ENCODE data around the gene DBF4B.

Gene DBF4B

DNA sequence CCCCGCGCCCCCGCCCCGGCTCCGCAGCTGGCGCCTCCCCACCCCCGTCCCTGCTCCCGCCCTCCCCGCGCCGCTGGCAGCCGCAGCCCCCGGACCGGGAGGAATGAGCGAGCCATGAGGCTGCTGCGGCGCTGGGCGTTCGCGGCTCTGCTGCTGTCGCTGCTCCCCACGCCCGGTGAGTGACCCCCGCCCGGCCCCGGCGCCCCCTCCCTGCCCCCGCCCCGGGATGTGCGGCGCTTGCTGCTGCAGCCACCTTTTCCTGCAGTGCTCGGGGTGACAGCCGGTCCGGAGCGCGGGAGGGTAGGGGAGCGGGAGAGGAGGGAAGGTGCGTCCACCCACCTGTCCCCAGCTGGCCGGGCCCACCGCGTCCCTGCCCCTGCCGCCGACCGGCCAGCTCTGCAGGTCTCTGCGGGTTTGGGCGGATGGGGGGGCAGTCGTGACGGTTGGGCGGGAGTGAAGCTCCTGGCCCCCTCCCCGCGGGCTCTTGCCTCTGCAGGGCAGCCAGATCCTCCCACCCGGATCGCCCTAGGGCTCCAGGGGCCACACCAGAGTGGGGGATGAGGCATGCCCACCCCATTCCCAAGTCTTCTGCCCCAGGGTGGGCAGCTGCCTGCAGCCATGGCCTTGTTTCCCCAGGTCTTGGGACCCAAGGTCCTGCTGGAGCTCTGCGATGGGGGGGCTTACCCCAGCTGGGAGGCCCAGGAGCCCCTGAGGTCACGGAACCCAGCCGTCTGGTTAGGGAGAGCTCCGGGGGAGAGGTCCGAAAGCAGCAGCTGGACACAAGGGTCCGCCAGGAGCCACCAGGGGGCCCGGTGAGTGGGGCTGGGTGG is 50.8 kb downstream of the DBF4B start:
- DNase-seq (ENCODE audit: insufficient read length, low spot score) (peak; percentile 53), FAIRE-seq (peak; percentile 28)
- TF ChIP-seq POU2F2 (IDR thresholded peaks at IDR 0.05; ENCODE audit: low read depth, low read length) (no peak), POLR2AphosphoS5 (IDR thresholded peaks at IDR 0.05; ENCODE audit: low read depth, low read length) (no peak), PAX5 (IDR thresholded peaks at IDR 0.05; ENCODE audit: insufficient read depth, low read length, severe bottlenecking) (no peak), SPI1 (IDR thresholded peaks at IDR 0.05; ENCODE audit: low read depth, low read length) (no peak), TAF1 (IDR thresholded peaks at IDR 0.05; ENCODE audit: low read depth, low read length) (no peak), POLR2A (IDR thresholded peaks at IDR 0.05; ENCODE audit: low read depth, low read length) (no peak)

DNA sequence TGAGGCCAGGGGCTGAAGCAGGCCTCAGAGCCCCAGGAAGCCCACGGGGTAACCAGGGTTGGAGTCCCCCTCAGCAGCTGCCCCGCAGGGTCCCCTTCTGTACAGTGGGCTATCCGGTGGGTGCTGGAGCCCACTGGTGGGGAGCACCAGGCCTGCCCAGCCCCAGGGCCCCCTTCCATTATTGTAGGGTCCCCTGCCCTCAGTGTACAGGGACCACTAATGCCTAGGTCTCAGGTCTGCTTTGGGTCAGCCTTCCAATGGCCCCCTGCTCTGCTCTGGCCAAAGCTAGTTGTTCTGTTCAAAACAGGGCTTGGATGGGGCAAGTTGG is 51.4 kb downstream of the DBF4B start:
- no peak for DNase-seq (ENCODE audit: insufficient read length, low spot score)
- no peak for FAIRE-seq
- TF ChIP-seq POLR2AphosphoS5 (IDR thresholded peaks at IDR 0.05; ENCODE audit: low read depth, low read length) (no peak), POU2F2 (IDR thresholded peaks at IDR 0.05; ENCODE audit: low read depth, low read length) (no peak), PAX5 (IDR thresholded peaks at IDR 0.05; ENCODE audit: insufficient read depth, low read length, severe bottlenecking) (no peak), SPI1 (IDR thresholded peaks at IDR 0.05; ENCODE audit: low read depth, low read length) (no peak), POLR2A (IDR thresholded peaks at IDR 0.05; ENCODE audit: low read depth, low read length) (no peak), TAF1 (IDR thresholded peaks at IDR 0.05; ENCODE audit: low read depth, low read length) (no peak)

DNA sequence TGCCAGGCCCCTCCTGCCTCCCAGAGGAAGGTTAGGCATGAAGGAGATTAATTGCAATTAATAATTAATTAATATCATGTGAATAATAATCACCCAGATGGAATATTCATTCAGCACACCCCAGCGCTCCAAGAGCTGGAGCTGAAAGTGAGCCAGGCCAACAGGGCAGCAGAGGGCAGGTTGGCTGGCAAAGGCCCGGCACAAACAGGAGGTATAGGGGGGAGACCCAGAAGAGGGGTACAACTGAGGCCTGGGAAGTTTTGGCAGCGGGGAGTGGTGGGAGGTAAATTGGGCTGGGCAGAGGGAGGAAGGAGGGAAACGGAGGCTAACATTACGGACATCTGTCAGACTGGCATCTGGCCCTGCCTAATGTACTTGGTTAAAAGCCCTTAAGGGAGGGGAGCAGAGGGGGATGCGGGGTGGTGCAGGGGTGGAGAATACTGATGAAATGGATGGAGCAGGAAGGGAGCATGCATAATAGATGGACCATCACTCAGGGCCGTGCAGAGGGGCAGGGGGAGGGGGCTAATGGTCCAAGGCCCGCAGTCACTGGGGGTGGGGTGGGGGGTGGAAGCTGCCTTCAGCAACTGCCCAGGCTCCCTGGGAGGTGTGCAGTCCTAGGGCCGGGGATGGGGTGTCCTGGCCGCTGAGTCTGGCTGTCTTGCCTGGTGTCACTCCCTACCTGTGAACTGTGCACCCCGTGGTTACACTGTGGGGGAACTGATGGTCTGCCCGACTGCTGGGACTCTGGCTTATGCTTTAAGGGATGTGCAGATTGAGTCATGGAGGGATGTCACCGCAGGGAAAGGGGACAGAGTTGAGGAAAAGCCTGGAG is 52.2 kb downstream of the DBF4B start:
- TF ChIP-seq PAX5 (IDR thresholded peaks at IDR 0.05; ENCODE audit: insufficient read depth, low read length, severe bottlenecking) (no peak), POU2F2 (IDR thresholded peaks at IDR 0.05; ENCODE audit: low read depth, low read length) (no peak), SPI1 (IDR thresholded peaks at IDR 0.05; ENCODE audit: low read depth, low read length) (no peak), POLR2AphosphoS5 (IDR thresholded peaks at IDR 0.05; ENCODE audit: low read depth, low read length) (no peak), POLR2A (IDR thresholded peaks at IDR 0.05; ENCODE audit: low read depth, low read length) (no peak), TAF1 (IDR thresholded peaks at IDR 0.05; ENCODE audit: low read depth, low read length) (no peak)
- FAIRE-seq (no peak), DNase-seq (ENCODE audit: insufficient read length, low spot score) (no peak)

DNA sequence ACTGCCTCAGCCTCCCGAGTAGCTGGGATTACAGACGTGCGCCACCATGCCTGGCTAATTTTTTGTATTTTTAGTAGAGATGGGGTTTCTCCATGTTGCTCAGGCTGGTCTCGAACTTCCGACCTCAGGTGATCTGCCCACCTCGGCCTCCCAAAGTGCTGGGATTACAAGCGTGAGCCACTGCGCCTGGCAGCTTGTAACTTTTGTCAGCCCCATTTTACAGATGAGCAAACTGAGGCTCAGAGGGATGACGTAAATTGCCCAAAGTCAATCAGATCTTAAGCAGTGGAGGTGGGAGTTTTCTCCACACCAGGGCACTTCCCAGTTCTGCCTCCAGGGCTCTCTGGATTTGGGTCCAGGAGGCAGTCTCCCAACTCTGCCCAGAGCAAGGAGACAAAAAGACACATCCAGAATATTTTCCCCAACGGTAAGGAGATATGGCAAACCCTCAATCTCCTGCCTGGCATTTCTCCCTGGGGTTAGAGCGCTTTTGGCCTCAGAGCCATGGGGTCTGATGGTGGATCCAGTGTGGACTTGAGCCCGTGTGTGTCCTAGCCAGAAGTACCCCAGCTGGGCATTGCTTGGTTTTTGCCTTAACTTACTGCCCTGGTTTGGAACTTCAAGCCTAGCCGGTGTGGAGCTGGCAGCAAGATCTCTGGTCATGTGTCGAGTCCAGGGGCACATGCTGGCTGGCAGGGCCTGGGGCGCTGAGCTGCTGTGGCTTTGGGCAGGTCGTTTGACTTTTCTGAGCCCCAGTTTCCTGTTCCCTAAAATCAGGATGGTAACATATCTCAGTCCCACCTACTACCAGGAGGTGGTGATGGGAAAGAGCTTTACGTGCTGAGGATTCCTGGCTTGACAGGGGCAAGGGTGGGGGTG is 53.7 kb downstream of the DBF4B start:
- TF ChIP-seq SPI1 (IDR thresholded peaks at IDR 0.05; ENCODE audit: low read depth, low read length) (no peak), POLR2AphosphoS5 (IDR thresholded peaks at IDR 0.05; ENCODE audit: low read depth, low read length) (no peak), TAF1 (IDR thresholded peaks at IDR 0.05; ENCODE audit: low read depth, low read length) (no peak), PAX5 (IDR thresholded peaks at IDR 0.05; ENCODE audit: insufficient read depth, low read length, severe bottlenecking) (no peak), POLR2A (IDR thresholded peaks at IDR 0.05; ENCODE audit: low read depth, low read length) (no peak), POU2F2 (IDR thresholded peaks at IDR 0.05; ENCODE audit: low read depth, low read length) (no peak)
- FAIRE-seq, result no peak
- DNase-seq (ENCODE audit: insufficient read length, low spot score), result no peak

DNA sequence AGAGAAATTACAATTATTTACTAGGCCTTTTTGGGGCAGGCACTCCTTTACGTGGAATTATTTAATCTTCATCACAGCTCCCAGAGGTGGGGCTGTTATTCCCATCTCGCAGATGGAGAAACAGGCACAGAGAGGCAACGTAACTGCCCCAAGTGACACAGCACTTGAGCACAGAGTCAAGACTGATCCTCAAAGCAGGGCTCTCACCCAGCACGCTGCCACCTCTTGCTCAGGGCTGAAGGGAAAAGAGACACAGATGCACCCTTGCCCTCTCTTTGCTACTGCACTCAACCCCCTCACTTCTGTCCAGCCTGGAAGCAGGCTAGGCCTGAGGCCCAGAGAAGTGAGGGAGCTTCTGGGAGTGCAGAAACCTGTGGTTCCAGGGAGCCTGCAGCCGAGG is 54.7 kb downstream of the DBF4B start:
- no peak for DNase-seq (ENCODE audit: insufficient read length, low spot score)
- no peak for FAIRE-seq
- TF ChIP-seq POU2F2 (IDR thresholded peaks at IDR 0.05; ENCODE audit: low read depth, low read length) (no peak), PAX5 (IDR thresholded peaks at IDR 0.05; ENCODE audit: insufficient read depth, low read length, severe bottlenecking) (no peak), SPI1 (IDR thresholded peaks at IDR 0.05; ENCODE audit: low read depth, low read length) (no peak), POLR2AphosphoS5 (IDR thresholded peaks at IDR 0.05; ENCODE audit: low read depth, low read length) (no peak), TAF1 (IDR thresholded peaks at IDR 0.05; ENCODE audit: low read depth, low read length) (no peak), POLR2A (IDR thresholded peaks at IDR 0.05; ENCODE audit: low read depth, low read length) (no peak)

DNA sequence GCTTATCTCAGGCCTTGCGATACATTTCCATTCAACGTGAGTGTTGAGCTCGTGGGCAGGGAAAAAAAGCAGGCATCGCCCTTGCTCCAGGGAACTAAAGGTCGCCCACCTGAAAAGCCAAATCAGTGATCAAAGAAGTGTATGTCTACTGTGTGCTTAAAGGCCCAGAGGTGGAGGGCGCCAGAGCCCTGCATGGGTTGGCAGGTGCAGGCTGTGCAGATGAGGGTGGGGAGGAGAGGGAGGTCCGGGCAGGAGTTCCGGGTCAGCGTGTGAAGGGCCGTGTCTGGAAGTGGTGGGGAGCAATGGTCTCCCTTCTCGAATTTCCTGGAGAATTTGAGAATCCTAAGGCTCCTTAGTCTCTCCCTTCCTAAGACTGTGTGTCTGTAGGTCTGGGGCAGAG is 57.5 kb downstream of the DBF4B start:
- DNase-seq (ENCODE audit: insufficient read length, low spot score) (no peak), FAIRE-seq (no peak)
- TF ChIP-seq POU2F2 (IDR thresholded peaks at IDR 0.05; ENCODE audit: low read depth, low read length) (no peak), TAF1 (IDR thresholded peaks at IDR 0.05; ENCODE audit: low read depth, low read length) (no peak), PAX5 (IDR thresholded peaks at IDR 0.05; ENCODE audit: insufficient read depth, low read length, severe bottlenecking) (no peak), POLR2AphosphoS5 (IDR thresholded peaks at IDR 0.05; ENCODE audit: low read depth, low read length) (no peak), POLR2A (IDR thresholded peaks at IDR 0.05; ENCODE audit: low read depth, low read length) (no peak), SPI1 (IDR thresholded peaks at IDR 0.05; ENCODE audit: low read depth, low read length) (no peak)

DNA sequence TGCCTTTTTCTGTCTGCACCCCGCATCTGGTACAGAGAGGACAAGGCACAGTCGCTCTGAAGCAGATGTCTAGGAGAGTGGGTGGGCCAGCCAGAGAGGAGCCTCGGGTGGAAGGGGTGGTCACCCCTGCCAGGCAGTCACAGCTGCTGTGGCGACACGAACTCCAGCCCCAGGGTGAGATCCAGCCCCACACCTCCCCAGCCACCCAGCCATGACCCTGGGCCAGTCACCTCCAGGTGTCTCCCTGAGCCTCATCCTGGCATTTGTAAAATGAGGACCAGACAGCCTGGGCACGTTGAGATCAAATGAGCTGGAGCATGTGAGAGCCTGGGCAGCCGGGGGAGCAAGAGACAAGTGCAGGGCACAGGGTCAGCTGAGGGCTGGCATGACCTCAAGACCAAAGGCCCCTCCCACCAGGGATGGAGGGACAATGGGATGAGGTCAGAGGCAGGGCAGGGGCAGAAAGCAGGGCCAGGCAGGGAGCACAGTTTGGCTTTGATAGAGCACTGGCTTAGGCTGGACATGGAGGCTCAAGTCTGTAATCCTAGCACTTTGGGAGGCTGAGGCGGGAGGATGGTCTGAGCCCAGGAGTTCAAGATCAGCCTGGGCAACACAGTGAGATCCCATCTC is 58.1 kb downstream of the DBF4B start:
- FAIRE-seq, result no peak
- TF ChIP-seq PAX5 (IDR thresholded peaks at IDR 0.05; ENCODE audit: insufficient read depth, low read length, severe bottlenecking) (no peak), POLR2A (IDR thresholded peaks at IDR 0.05; ENCODE audit: low read depth, low read length) (no peak), SPI1 (IDR thresholded peaks at IDR 0.05; ENCODE audit: low read depth, low read length) (no peak), POLR2AphosphoS5 (IDR thresholded peaks at IDR 0.05; ENCODE audit: low read depth, low read length) (no peak), POU2F2 (IDR thresholded peaks at IDR 0.05; ENCODE audit: low read depth, low read length) (no peak), TAF1 (IDR thresholded peaks at IDR 0.05; ENCODE audit: low read depth, low read length) (no peak)
- DNase-seq (ENCODE audit: insufficient read length, low spot score), result no peak

DNA sequence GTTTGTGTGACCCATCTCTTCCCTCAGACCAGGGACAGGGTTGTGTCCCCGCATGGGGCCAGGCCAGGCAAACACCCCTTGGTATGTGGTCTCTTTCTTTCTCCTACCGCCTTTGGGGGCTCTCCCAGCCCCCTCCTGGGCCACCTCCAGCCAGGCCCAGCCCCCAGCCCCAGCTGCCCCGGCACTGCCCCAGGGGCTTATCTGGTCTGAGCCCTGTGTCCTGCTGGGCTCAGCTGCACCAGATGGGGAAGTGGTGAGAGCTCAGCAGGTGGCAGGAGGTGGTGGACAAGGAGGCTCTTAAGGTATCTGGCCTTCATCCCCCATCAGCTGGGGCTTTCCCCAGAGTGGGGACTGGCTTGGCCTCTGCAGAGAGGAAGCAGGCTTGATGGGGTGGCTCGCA is 59.0 kb downstream of the DBF4B start:
- FAIRE-seq (peak; percentile 20), DNase-seq (ENCODE audit: insufficient read length, low spot score) (peak; percentile 43)
- TF ChIP-seq POU2F2 (IDR thresholded peaks at IDR 0.05; ENCODE audit: low read depth, low read length), result no peak
- TF ChIP-seq SPI1 (IDR thresholded peaks at IDR 0.05; ENCODE audit: low read depth, low read length), result peak; percentile 55
- TF ChIP-seq TAF1 (IDR thresholded peaks at IDR 0.05; ENCODE audit: low read depth, low read length), result no peak
